Osteoblast (primary cell): ENCODE results near the gene CDK9. TPM values are rescaled to one million over a fixed set of nuclear protein-coding genes. Genes with fewer than 3 reads are reported as not detected.
A peak's percentile ranks its signal among the peaks of the same experiment; 100 is the strongest.

Source experiments
- DNase-seq: peaks from one replicate; pipeline ENCODE4 v3.0.0; 2011; ENCODE audit warnings: low spot score, mixed read lengths; ENCODE audit not compliant: insufficient read length; ENCODE audit errors: missing footprints
- H2AFZ ChIP-seq: 2 replicates; pipeline ENCODE4 v1.6.0; 2011; ENCODE audit warnings: mild to moderate bottlenecking, low read length
- H3K27ac ChIP-seq: 2 replicates; pipeline ENCODE4 v1.5.1; 2011; ENCODE audit warnings: mild to moderate bottlenecking, low read depth, low read length, moderate library complexity
- H3K27me3 ChIP-seq: 2 replicates; pipeline ENCODE4 v1.6.0; 2012; ENCODE audit warnings: mild to moderate bottlenecking, control low read depth, inconsistent platforms, low read length, moderate library complexity; ENCODE audit not compliant: insufficient read depth
- H3K36me3 ChIP-seq: 2 replicates; pipeline ENCODE4 v1.5.1; 2011; ENCODE audit warnings: mild to moderate bottlenecking, low read length, control low read depth, moderate library complexity; ENCODE audit not compliant: insufficient read depth
- H3K4me1 ChIP-seq: 2 replicates; pipeline ENCODE4 v1.5.1; 2011; ENCODE audit warnings: mild to moderate bottlenecking, low read length, control low read depth, moderate library complexity; ENCODE audit not compliant: insufficient read depth
- H3K4me2 ChIP-seq: 2 replicates; pipeline ENCODE4 v1.6.0; 2011; ENCODE audit warnings: mild to moderate bottlenecking, low read length; ENCODE audit not compliant: insufficient read depth
- H3K4me3 ChIP-seq: fragments of 200-600 bp; sonication (generic); 3 replicates; pipeline ENCODE4 v1.5.1; 2012; ENCODE audit warnings: mild to moderate bottlenecking, low read length, inconsistent platforms; ENCODE audit not compliant: insufficient read depth
- H3K79me2 ChIP-seq: 2 replicates; pipeline ENCODE4 v1.6.0; 2012; ENCODE audit warnings: mild to moderate bottlenecking, low read length, control low read depth, inconsistent platforms; ENCODE audit not compliant: insufficient read depth
- H3K9me3 ChIP-seq: 2 replicates; pipeline ENCODE4 v1.5.1; 2011; ENCODE audit warnings: low read depth, low read length, control low read depth
- H4K20me1 ChIP-seq: 2 replicates; pipeline ENCODE4 v1.6.0; 2012; ENCODE audit warnings: mild to moderate bottlenecking, low read length, control low read depth; ENCODE audit not compliant: insufficient read depth
- CTCF ChIP-seq: IDR thresholded peaks from 2 replicates; pipeline ENCODE4 v1.5.1; 2011; ENCODE audit warnings: mild to moderate bottlenecking, low read depth, low read length, moderate library complexity; ENCODE audit errors: extremely low read depth
- total RNA-seq: library from RNA; depleted of rRNA; stranded (reverse); fragments of >200 nt; gene quantifications from 2 replicates; pipeline ENCODE4 v1.2.3, GENCODE V29; 2012

The CDK9 gene
- 54.8 and 56.1 TPM in 2 replicates for total RNA-seq

- Histone ChIP-seq H3K4me1 (peaks cover 9% of the 10 kb centered on the region), H3K36me3 (peaks cover 41% of the 10 kb centered on the region), H3K27ac (peak within 1 kb of the TSS; percentile 66), H3K79me2 (peaks cover 52% of the 10 kb centered on the region), H2AFZ (peak within 1 kb of the TSS; percentile 60), H3K27me3 (no peaks in the 10 kb centered on the region), H3K4me3 (peak within 1 kb of the TSS; percentile 98), H3K4me2 (peak within 1 kb of the TSS; percentile 91), H3K9me3 (no peaks in the 10 kb centered on the region), H4K20me1 (peaks cover 50% of the 10 kb centered on the region)
- DNase-seq, result peak; percentile 100
- no peak for TF ChIP-seq CTCF
Measured at GRCh38 chr9:127785933-127786772, at the start of gene CDK9. CDK9 (plus strand) TSS chr9:127786034; CDS start chr9:127786149, 115 bp downstream.

GRCh38 chr9:127738666-127739065 lies 47.2 kb upstream of the CDK9 start:
- Histone ChIP-seq H3K27ac (no peak overlapping the region), H4K20me1 (no peaks in the 10 kb centered on the region), H3K4me2 (no peak overlapping the region), H3K79me2 (peaks cover 4% of the 10 kb centered on the region), H3K27me3 (no peaks in the 10 kb centered on the region), H3K9me3 (no peaks in the 10 kb centered on the region), H3K4me3 (no peak overlapping the region), H3K36me3 (no peaks in the 10 kb centered on the region), H2AFZ (no peak overlapping the region), H3K4me1 (peaks cover 18% of the 10 kb centered on the region)
- no peak for TF ChIP-seq CTCF
- DNase-seq, result no peak

- no peak overlapping the region for H2AFZ ChIP-seq
- no peaks in the 10 kb centered on the region for H4K20me1 ChIP-seq
- H3K4me1 ChIP-seq, result peaks cover 12% of the 10 kb centered on the region
- H3K36me3 ChIP-seq, result no peaks in the 10 kb centered on the region
- H3K9me3 ChIP-seq, result no peaks in the 10 kb centered on the region
- H3K27me3 ChIP-seq, result no peaks in the 10 kb centered on the region
- H3K4me3 ChIP-seq, result no peak overlapping the region
- peak overlapping the region; percentile 57 for H3K4me2 ChIP-seq
- no peak for DNase-seq
- H3K27ac ChIP-seq, result peak overlapping the region; percentile 28
- TF ChIP-seq CTCF, result no peak
- no peaks in the 10 kb centered on the region for H3K79me2 ChIP-seq
Measured at GRCh38 chr9:127739614-127740330, 46.1 kb upstream of the CDK9 start.
